SK-N-SH (cell line): Measurements from ENCODE around the gene MEI1. TPM values are rescaled to one million over a fixed set of nuclear protein-coding genes. Genes with fewer than 3 reads are reported as not detected.

Experiments
- CTCF ChIA-PET: fragments of 300-600, 350-600 bp; formaldehyde crosslinking; extraction: SDS; loops from one replicate; lab custom pipeline; 2021; lab: Yijun Ruan, JAX
- POLR2A ChIA-PET: fragments of 350-600 bp; sonication (Branson Sonifier 250); formaldehyde crosslinking; extraction: SDS; loops from one replicate; lab custom pipeline; 2020; ENCODE audit warnings: antibody characterized with exemption, inconsistent platforms; lab: Yijun Ruan, JAX
- DNase-seq: peaks from one replicate; pipeline ENCODE4 v3.0.0; 2012
- H2AFZ ChIP-seq: fragments of 200-600 bp; sonication (generic); 2 replicates; pipeline ENCODE4 v1.8.1; 2016; ENCODE audit warnings: antibody characterized with exemption, mild to moderate bottlenecking, low read depth
- H3F3A ChIP-seq: fragments of 200-600 bp; sonication (generic); replicated peaks from 2 replicates; pipeline ENCODE3; 2016; ENCODE audit warnings: antibody characterized with exemption, mild to moderate bottlenecking; ENCODE audit not compliant: insufficient read depth
- H3K27ac ChIP-seq, 2 experiments: fragments of 200-500 bp in 1 of 2; fragments of 200-600 bp in 1 of 2; sonication (Bioruptor generic) in 1 of 2; sonication (generic), shearing (Covaris generic) in 1 of 2; 2 replicates each; pipeline versions ENCODE4 v1.5.1 to v1.6.1; 2014 to 2016; ENCODE audit warnings: low read depth in 2 of 2, inconsistent platforms in 1 of 2, low read length in 1 of 2, mild to moderate bottlenecking in 1 of 2, mixed read lengths in 1 of 2
- H3K27me3 ChIP-seq: fragments of 200-600 bp; sonication (generic), shearing (Covaris generic); 2 replicates; pipeline ENCODE4 v1.6.1; 2016; ENCODE audit warnings: mixed run types; ENCODE audit not compliant: insufficient read depth
- H3K36me3 ChIP-seq, 2 experiments: fragments of 200-500 bp in 1 of 2; fragments of 200-600 bp in 1 of 2; sonication (Bioruptor generic) in 1 of 2; sonication (generic) in 1 of 2; replicated peaks in 1 of 2; 2 replicates each; pipeline versions ENCODE3 to v1.5.1; 2014 to 2016; ENCODE audit warnings: low read length in 1 of 2, mild to moderate bottlenecking in 1 of 2; ENCODE audit not compliant: insufficient read depth in 2 of 2, control insufficient read depth in 1 of 2
- H3K4me1 ChIP-seq, 2 experiments: fragments of 200-500 bp in 1 of 2; fragments of 200-600 bp in 1 of 2; sonication (Bioruptor generic) in 1 of 2; sonication (generic), shearing (Covaris generic) in 1 of 2; 2 replicates each; pipeline versions ENCODE4 v1.5.1 to v1.6.1; 2014 to 2016; ENCODE audit warnings: low read depth in 1 of 2, low read length in 1 of 2, mixed run types in 1 of 2; ENCODE audit not compliant: insufficient read depth in 2 of 2, control insufficient read depth in 1 of 2
- H3K4me2 ChIP-seq: fragments of 200-600 bp; sonication (generic), shearing (Covaris generic); 2 replicates; pipeline ENCODE4 v1.6.1; 2017; ENCODE audit warnings: mixed run types
- H3K4me3 ChIP-seq, 2 experiments: fragments of 200-500 bp in 1 of 2; fragments of 200-600 bp in 1 of 2; sonication (Bioruptor generic) in 1 of 2; sonication (generic), shearing (Covaris generic) in 1 of 2; 2 replicates each; pipeline versions ENCODE4 v1.5.1 to v1.8.1; 2014 to 2016; ENCODE audit warnings: low read depth in 2 of 2, inconsistent platforms in 1 of 2, low read length in 1 of 2, mild to moderate bottlenecking in 1 of 2, mixed read lengths in 1 of 2, moderate library complexity in 1 of 2
- H3K79me2 ChIP-seq: fragments of 200-600 bp; sonication (generic); 2 replicates; pipeline ENCODE4 v1.8.1; 2017; ENCODE audit warnings: mild to moderate bottlenecking; ENCODE audit not compliant: insufficient read depth
- H3K9ac ChIP-seq: fragments of 200-600 bp; sonication (generic); 2 replicates; pipeline ENCODE4 v1.6.1; 2017; ENCODE audit warnings: mixed run types
- H3K9me2 ChIP-seq: fragments of 200-600 bp; sonication (generic); 2 replicates; pipeline ENCODE4 v1.6.1; 2017; ENCODE audit warnings: mixed run types
- H3K9me3 ChIP-seq: fragments of 200-600 bp; sonication (generic); 2 replicates; pipeline ENCODE4 v1.6.1; 2017; ENCODE audit warnings: mixed run types, mild to moderate bottlenecking, moderate library complexity
- H4K20me1 ChIP-seq: fragments of 200-600 bp; sonication (generic); 2 replicates; pipeline ENCODE4 v1.6.1; 2017; ENCODE audit warnings: mild to moderate bottlenecking, mixed run types; ENCODE audit not compliant: insufficient read depth
- ELF1 ChIP-seq: IDR thresholded peaks from 2 replicates; pipeline ENCODE4 v1.4.0; 2012
- EP300 ChIP-seq, 2 experiments: IDR thresholded peaks; 2 replicates each; pipeline versions ENCODE4 v1.4.0 to v1.6.1; 2012; ENCODE audit warnings: borderline replicate concordance in 1 of 2, low read depth in 1 of 2, low read length in 1 of 2
- FOXM1 ChIP-seq: IDR thresholded peaks from 2 replicates; pipeline ENCODE4 v1.4.0; 2012; ENCODE audit warnings: low read depth, mild to moderate bottlenecking
- JUND ChIP-seq: IDR thresholded peaks from 2 replicates; pipeline ENCODE4 v1.4.0; 2012
- MEF2A ChIP-seq: IDR thresholded peaks from 2 replicates; pipeline ENCODE4 v1.4.0; 2012; ENCODE audit warnings: low read depth, borderline replicate concordance
- NRF1 ChIP-seq: IDR thresholded peaks from 2 replicates; pipeline ENCODE4 v1.6.1; 2012; ENCODE audit warnings: low read depth, mild to moderate bottlenecking, low read length
- RCOR1 ChIP-seq: fragments of 150-350 bp; IDR thresholded peaks from 2 replicates; pipeline ENCODE4 v1.6.1; 2017; ENCODE audit warnings: antibody characterized with exemption, low read length
- RXRA ChIP-seq: IDR thresholded peaks from 2 replicates; pipeline ENCODE4 v1.4.0; 2012; ENCODE audit warnings: low read depth, mild to moderate bottlenecking, borderline replicate concordance
- SIN3A ChIP-seq: IDR thresholded peaks from 2 replicates; pipeline ENCODE4 v1.6.1; 2012; ENCODE audit warnings: low read depth, mild to moderate bottlenecking, low read length, moderate library complexity, borderline replicate concordance
- SMC3 ChIP-seq: IDR thresholded peaks from 2 replicates; pipeline ENCODE4 v1.6.1; 2012; ENCODE audit warnings: low read depth, low read length, improper control_type of control experiment
- TAF1 ChIP-seq: IDR thresholded peaks from 2 replicates; pipeline ENCODE4 v1.6.1; 2012; ENCODE audit warnings: low read depth, mild to moderate bottlenecking, low read length, moderate library complexity, borderline replicate concordance
- YY1 ChIP-seq: IDR thresholded peaks from 2 replicates; pipeline ENCODE4 v1.4.0; 2012; ENCODE audit warnings: low read depth, mild to moderate bottlenecking
- WGBS: methylation state at CpG from one replicate; pipeline ENCODE4 v1.1.6; 2017; ENCODE audit warnings: low lambda C conversion rate; 5-methylcytosine and 5-hydroxymethylcytosine counted together
- polyA plus RNA-seq, 3 experiments: library from polyadenylated mRNA; depleted of rRNA; stranded (reverse); fragments of >200 nt; gene quantifications; 2 replicates each; pipeline ENCODE4 v1.2.3, GENCODE V29; 2012
- TF ChIP-seq, protein P1 (sequence below): IDR thresholded peaks from 2 replicates; pipeline ENCODE4 v1.4.0; 2012; ENCODE audit warnings: low read depth
- TF ChIP-seq, protein P2 (sequence below): IDR thresholded peaks from 2 replicates; pipeline ENCODE4 v1.6.1; 2012; ENCODE audit warnings: mild to moderate bottlenecking, low read depth, low read length, moderate library complexity
- TF ChIP-seq, protein P3 (sequence below): fragments of 150-350 bp; IDR thresholded peaks from 2 replicates; pipeline ENCODE4 v1.6.1; 2016; ENCODE audit warnings: mild to moderate bottlenecking, low read depth, low read length
- TF ChIP-seq, protein P4 (sequence below): IDR thresholded peaks from 2 replicates; pipeline ENCODE4; 2012
- TF ChIP-seq, protein P5 (sequence below): IDR thresholded peaks from 2 replicates; pipeline ENCODE4 v1.4.0; 2012; ENCODE audit warnings: low read depth, borderline replicate concordance

Gene MEI1
- polyA plus RNA-seq, 1 of the 3 experiments (the other 2 are of a cell fraction) = not detected

DNA sequence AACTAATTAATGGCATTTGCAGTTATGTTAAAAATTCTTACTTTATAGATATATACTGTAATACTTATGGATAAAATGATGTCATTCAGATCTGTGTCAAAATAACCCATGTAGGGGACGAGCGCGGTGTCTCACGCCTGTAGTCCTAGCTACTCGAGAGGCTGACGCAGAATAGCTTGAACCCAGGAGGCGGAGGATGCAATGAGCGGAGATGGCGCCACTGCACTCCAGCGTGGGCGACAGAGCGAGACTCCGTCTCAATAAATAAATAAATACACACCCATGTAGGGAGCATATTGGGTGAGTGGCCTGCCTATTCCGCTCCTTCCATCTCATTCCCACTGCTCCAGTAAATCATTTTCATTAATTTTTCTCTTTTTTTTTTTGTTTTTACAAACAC lies 17.7 kb upstream of the MEI1 start:
- H3K4me3 ChIP-seq = peak overlapping the region; percentile 69 to 73
- peaks cover 9% of the 10 kb centered on the region for H3F3A ChIP-seq
- H4K20me1 ChIP-seq = no peaks in the 10 kb centered on the region
- no peaks in the 10 kb centered on the region for H3K9me3 ChIP-seq
- CTCF ChIA-PET = interaction anchor here (0.6 kb wide), 1 partner anchor 15 kb away, joined by 3 read pairs; no protein-coding TSS in a partner anchor
- H3K9ac ChIP-seq = peak overlapping the region; percentile 73; the same call in 1 of the 2 replicates
- TF ChIP-seq YY1 = no peak
- TF ChIP-seq SIN3A = 0 out of 2 replicates have a peak, but pooled peaks have one; percentile 4
- H3K9me2 ChIP-seq = no peaks in the 10 kb centered on the region
- H3K27me3 ChIP-seq = no peaks in the 10 kb centered on the region
- H2AFZ ChIP-seq = no peak overlapping the region
- no peak for DNase-seq
- H3K4me1 ChIP-seq = no peaks in the 10 kb centered on the region; a peak in 1 of 4 replicates
- peaks cover 9 to 18% of the 10 kb centered on the region in 2 experiments for H3K36me3 ChIP-seq
- peak overlapping the region; percentile 75 for H3K4me2 ChIP-seq
- WGBS = 32% methylated on average over 10 of the region's 14 CpGs
- peak overlapping the region in 1 of 2 experiments; percentile 82; a peak in 2 of 4 replicates for H3K27ac ChIP-seq
- POLR2A ChIA-PET = interaction anchor here (0.6 kb wide), 1 partner anchor 284 kb away, joined by 3 read pairs; no protein-coding TSS in a partner anchor
- peaks cover 87% of the 10 kb centered on the region for H3K79me2 ChIP-seq

DNA sequence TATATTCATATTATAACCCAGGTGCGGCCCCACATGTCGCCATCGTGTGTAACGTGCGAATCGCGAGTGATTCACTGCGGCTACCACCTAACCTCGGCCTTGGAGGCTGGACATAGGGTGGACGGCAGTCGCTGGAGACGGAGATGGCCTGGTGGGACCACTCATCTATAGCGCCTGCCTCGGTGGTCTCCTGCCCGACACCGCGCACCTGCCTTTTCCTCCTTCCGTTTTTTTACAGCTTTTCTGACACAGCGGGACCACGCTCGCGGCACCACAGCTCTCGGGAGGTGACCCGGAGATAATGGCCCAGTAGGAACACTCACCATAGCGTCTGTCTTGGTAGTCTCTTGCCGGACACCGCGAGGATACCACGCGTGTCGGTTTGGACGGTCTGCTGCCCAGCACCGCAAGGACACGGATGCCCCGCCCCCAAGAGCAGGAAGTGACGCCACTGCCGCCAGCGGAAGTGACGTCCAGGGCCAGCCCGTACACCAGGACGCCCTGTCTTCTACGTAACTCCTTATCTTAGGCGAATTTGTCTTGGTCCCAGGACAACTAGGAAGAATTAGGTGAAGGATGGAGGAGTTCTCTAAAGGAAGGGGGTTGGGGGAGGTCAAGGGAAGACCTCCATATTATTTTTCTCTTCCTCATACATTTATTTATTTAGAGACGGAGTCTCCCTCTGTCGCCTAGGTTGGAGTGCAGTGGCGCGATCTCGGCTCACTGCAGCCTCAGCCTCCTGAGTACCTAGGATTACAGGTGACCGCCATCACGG lies 17.1 kb upstream of the MEI1 start:
- 24% methylated on average over 14 of the region's 50 CpGs for WGBS
- no peak overlapping the region for H2AFZ ChIP-seq
- no peaks in the 10 kb centered on the region for H3K9me3 ChIP-seq
- H3K27me3 ChIP-seq = no peaks in the 10 kb centered on the region
- peaks cover 90% of the 10 kb centered on the region for H3K79me2 ChIP-seq
- no peaks in the 10 kb centered on the region; a peak in 1 of 4 replicates for H3K4me1 ChIP-seq
- H4K20me1 ChIP-seq = no peaks in the 10 kb centered on the region
- H3K4me2 ChIP-seq = peak overlapping the region; percentile 75
- H3K9me2 ChIP-seq = no peaks in the 10 kb centered on the region
- ChIA-PET POLR2A (interaction anchor here (0.6 kb wide), 1 partner anchor 284 kb away, joined by 3 read pairs; no protein-coding TSS in a partner anchor), CTCF (no interaction called here)
- DNase-seq = peak; percentile 85
- peaks cover 9 to 18% of the 10 kb centered on the region in 2 experiments for H3K36me3 ChIP-seq
- peak overlapping the region; percentile 64 to 82 for H3K27ac ChIP-seq
- H3K9ac ChIP-seq = peak overlapping the region; percentile 73
- peak overlapping the region; percentile 69 to 73 for H3K4me3 ChIP-seq
- peaks cover 9% of the 10 kb centered on the region for H3F3A ChIP-seq
- TF ChIP-seq MEF2A (no peak), RXRA (no peak), NRF1 (no peak), YY1 (no peak), ELF1 (no peak), TAF1 (no peak), EP300 (IDR thresholded peaks at IDR 0.05; ENCODE audit: borderline replicate concordance in 1 of 2, low read depth in 1 of 2, low read length in 1 of 2) (no peak), FOXM1 (no peak), SMC3 (no peak), RCOR1 (no peak), JUND (no peak)
- TF ChIP-seq, protein P1, sequence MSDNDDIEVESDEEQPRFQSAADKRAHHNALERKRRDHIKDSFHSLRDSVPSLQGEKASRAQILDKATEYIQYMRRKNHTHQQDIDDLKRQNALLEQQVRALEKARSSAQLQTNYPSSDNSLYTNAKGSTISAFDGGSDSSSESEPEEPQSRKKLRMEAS = peak; percentile 40; the same call in 1 of the 2 replicates
- TF ChIP-seq, protein P2, sequence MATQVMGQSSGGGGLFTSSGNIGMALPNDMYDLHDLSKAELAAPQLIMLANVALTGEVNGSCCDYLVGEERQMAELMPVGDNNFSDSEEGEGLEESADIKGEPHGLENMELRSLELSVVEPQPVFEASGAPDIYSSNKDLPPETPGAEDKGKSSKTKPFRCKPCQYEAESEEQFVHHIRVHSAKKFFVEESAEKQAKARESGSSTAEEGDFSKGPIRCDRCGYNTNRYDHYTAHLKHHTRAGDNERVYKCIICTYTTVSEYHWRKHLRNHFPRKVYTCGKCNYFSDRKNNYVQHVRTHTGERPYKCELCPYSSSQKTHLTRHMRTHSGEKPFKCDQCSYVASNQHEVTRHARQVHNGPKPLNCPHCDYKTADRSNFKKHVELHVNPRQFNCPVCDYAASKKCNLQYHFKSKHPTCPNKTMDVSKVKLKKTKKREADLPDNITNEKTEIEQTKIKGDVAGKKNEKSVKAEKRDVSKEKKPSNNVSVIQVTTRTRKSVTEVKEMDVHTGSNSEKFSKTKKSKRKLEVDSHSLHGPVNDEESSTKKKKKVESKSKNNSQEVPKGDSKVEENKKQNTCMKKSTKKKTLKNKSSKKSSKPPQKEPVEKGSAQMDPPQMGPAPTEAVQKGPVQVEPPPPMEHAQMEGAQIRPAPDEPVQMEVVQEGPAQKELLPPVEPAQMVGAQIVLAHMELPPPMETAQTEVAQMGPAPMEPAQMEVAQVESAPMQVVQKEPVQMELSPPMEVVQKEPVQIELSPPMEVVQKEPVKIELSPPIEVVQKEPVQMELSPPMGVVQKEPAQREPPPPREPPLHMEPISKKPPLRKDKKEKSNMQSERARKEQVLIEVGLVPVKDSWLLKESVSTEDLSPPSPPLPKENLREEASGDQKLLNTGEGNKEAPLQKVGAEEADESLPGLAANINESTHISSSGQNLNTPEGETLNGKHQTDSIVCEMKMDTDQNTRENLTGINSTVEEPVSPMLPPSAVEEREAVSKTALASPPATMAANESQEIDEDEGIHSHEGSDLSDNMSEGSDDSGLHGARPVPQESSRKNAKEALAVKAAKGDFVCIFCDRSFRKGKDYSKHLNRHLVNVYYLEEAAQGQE = no peak
- TF ChIP-seq, protein P3, sequence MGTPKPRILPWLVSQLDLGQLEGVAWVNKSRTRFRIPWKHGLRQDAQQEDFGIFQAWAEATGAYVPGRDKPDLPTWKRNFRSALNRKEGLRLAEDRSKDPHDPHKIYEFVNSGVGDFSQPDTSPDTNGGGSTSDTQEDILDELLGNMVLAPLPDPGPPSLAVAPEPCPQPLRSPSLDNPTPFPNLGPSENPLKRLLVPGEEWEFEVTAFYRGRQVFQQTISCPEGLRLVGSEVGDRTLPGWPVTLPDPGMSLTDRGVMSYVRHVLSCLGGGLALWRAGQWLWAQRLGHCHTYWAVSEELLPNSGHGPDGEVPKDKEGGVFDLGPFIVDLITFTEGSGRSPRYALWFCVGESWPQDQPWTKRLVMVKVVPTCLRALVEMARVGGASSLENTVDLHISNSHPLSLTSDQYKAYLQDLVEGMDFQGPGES = no peak
- TF ChIP-seq, protein P4, sequence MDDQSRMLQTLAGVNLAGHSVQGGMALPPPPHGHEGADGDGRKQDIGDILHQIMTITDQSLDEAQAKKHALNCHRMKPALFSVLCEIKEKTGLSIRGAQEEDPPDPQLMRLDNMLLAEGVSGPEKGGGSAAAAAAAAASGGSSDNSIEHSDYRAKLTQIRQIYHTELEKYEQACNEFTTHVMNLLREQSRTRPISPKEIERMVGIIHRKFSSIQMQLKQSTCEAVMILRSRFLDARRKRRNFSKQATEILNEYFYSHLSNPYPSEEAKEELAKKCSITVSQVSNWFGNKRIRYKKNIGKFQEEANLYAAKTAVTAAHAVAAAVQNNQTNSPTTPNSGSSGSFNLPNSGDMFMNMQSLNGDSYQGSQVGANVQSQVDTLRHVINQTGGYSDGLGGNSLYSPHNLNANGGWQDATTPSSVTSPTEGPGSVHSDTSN = no peak
- TF ChIP-seq, protein P5, sequence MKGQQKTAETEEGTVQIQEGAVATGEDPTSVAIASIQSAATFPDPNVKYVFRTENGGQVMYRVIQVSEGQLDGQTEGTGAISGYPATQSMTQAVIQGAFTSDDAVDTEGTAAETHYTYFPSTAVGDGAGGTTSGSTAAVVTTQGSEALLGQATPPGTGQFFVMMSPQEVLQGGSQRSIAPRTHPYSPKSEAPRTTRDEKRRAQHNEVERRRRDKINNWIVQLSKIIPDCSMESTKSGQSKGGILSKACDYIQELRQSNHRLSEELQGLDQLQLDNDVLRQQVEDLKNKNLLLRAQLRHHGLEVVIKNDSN = no peak
